NCI-H2171 (cell line): ENCODE results near the gene PPP2R1B.
"Not testable (repeated sequence)": the region's sequence is repeated elsewhere in the genome, so short reads cannot be mapped to it uniquely, and the experiment has no call there.

ENCODE experiments used
- DNase-seq: peaks from one replicate; lab custom pipeline; 2025; lab: John Stamatoyannopoulos, UW

PPP2R1B gene

GRCh38 chr11:111782109-111782741, 16.0 kb upstream of the PPP2R1B start:
- no peak for DNase-seq

GRCh38 chr11:111779118-111779517, 12.9 kb upstream of the PPP2R1B start:
- no peak for DNase-seq

- no peak for DNase-seq
These were observed 11.9 kb upstream of the PPP2R1B start for GRCh38 chr11:111778047-111778558.

GRCh38 chr11:111777094-111778046, 11.2 kb upstream of the PPP2R1B start:
- peak; percentile 49 for DNase-seq

GRCh38 chr11:111776398-111777093, 10.4 kb upstream of the PPP2R1B start:
- no peak for DNase-seq

GRCh38 chr11:111774955-111775710, 8.9 kb upstream of the PPP2R1B start:
- no peak for DNase-seq

- no peak for DNase-seq
These were observed 6.3 kb upstream of the PPP2R1B start for GRCh38 chr11:111772535-111772934.

- DNase-seq: not testable (repeated sequence)
These were observed 5.0 kb upstream of the PPP2R1B start for GRCh38 chr11:111771205-111771604.

GRCh38 chr11:111770581-111771134, 4.5 kb upstream of the PPP2R1B start:
- DNase-seq: no peak

- no peak for DNase-seq
These were observed 599 bp upstream of the PPP2R1B start for GRCh38 chr11:111766834-111767142.

GRCh38 chr11:111765320-111765983, 737 bp downstream of the PPP2R1B start:
- DNase-seq: no peak

- no peak for DNase-seq
These were observed 1.6 kb downstream of the PPP2R1B start for GRCh38 chr11:111764621-111765020.

GRCh38 chr11:111762981-111763643, 3.1 kb downstream of the PPP2R1B start:
- DNase-seq: no peak

GRCh38 chr11:111762526-111762925, 3.7 kb downstream of the PPP2R1B start:
- DNase-seq: no peak

GRCh38 chr11:111761036-111761435, 5.2 kb downstream of the PPP2R1B start:
- DNase-seq: peak; percentile 85

GRCh38 chr11:111759778-111760407, 6.3 kb downstream of the PPP2R1B start:
- DNase-seq: no peak

GRCh38 chr11:111759376-111759775, 6.8 kb downstream of the PPP2R1B start:
- no peak for DNase-seq

- no peak for DNase-seq
These were observed 10.1 kb downstream of the PPP2R1B start for GRCh38 chr11:111756097-111756496.

- DNase-seq: no peak
These were observed 16.5 kb downstream of the PPP2R1B start for GRCh38 chr11:111749646-111750045.
